IPS-11a (cell line): ENCODE data around the gene KDM6B.
A peak's percentile ranks its signal among the peaks of the same experiment; 100 is the strongest.

Experiments
- H3K4me3 ChIP-seq: one replicate; pipeline ENCODE4 v1.5.1; 2013; ENCODE audit warnings: low read depth, low read length, control low read depth

Gene KDM6B

GRCh38 chr17:7818746-7819645 lies 15.0 kb upstream of the KDM6B start:
- no peak overlapping the region for H3K4me3 ChIP-seq

- no peak overlapping the region for H3K4me3 ChIP-seq
Observed at GRCh38 chr17:7820231-7820630, 13.8 kb upstream of the KDM6B start.

GRCh38 chr17:7822126-7822525 lies 11.9 kb upstream of the KDM6B start:
- no peak overlapping the region for H3K4me3 ChIP-seq

GRCh38 chr17:7823581-7824001 lies 10.4 kb upstream of the KDM6B start:
- no peak overlapping the region for H3K4me3 ChIP-seq

DNA sequence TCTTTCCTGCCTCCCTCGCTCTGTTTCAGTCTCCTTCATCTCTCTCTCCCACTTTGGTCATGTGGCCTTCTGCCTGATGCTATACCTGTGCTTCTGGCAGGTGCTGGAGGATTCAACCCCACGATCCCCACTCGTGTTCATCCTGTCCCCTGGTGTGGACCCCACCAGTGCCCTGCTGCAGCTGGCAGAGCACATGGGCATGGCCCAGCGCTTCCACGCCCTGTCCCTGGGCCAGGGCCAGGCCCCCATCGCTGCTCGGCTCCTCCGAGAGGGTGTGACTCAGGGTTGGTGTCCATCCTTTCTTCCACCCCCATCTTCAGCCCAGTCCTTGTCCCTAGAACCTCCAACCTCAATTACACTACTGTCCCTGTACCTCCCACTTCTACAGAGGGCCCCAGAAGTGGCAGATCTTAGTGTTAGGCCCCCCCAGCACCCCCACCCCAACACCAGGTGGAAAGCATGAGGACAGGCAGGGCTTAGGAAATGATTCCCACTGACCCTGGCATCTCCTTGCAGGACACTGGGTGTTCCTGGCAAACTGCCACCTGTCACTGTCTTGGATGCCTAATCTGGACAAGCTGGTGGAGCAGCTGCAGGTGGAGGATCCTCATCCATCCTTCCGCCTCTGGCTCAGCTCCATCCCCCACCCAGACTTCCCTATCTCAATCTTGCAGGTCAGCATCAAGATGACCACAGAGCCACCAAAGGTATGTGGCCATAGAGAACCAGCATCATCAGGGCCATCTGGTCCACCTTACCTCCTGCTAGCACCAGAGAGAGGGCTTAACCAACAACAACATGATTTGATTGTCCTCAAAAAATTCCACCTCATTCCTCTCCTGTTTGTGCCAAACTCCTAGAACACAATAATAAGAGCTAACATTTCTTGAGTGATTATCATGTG lies 9.7 kb upstream of the KDM6B start:
- no peak overlapping the region for H3K4me3 ChIP-seq

- H3K4me3 ChIP-seq, result no peak overlapping the region
Observed at GRCh38 chr17:7825206-7825990, 8.6 kb upstream of the KDM6B start.

- H3K4me3 ChIP-seq, result no peak overlapping the region
Observed at GRCh38 chr17:7830616-7831015, 3.4 kb upstream of the KDM6B start.

DNA sequence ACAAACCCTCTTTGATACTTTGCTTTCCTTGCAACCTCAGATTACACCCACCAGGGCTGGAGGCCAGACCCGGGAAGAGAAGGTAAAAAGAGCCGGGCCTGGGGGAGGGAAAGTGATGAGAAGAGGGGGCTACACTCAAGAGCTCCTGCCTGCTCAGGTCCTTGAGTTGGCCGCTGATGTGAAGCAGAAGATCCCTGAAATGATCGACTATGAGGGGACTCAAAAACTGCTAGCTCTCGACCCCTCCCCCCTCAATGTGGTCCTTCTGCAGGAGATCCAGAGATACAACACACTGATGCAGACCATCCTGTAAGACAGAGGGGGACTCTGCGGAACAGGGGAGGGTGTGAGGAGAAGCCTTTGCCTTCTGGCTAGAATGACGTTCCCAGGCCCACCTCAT lies 2.8 kb upstream of the KDM6B start:
- no peak overlapping the region for H3K4me3 ChIP-seq

DNA sequence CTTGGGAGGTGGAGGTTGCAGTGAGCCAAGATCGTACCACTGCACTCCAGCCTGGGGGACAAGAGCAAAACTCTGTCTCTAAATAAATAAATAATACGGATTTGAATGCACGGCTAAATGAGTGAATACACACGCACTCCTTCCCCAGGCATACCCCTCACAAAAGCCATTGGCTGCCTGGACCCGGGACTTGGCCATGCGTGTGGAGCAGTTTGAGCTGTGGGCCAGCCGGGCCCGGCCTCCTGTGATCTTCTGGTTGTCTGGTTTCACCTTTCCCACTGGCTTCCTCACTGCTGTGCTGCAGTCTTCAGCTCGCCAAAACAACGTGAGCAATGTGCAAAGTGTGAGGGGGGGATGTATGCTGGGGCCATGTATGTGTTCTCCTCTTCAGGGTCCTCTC lies 1.6 kb upstream of the KDM6B start:
- H3K4me3 ChIP-seq, result no peak overlapping the region

GRCh38 chr17:7833011-7833794 lies 814 bp upstream of the KDM6B start:
- peak overlapping the region; percentile 70 for H3K4me3 ChIP-seq

- H3K4me3 ChIP-seq, result peak overlapping the region; percentile 52
Observed at GRCh38 chr17:7834542-7834956, 532 bp downstream of the KDM6B start.

DNA sequence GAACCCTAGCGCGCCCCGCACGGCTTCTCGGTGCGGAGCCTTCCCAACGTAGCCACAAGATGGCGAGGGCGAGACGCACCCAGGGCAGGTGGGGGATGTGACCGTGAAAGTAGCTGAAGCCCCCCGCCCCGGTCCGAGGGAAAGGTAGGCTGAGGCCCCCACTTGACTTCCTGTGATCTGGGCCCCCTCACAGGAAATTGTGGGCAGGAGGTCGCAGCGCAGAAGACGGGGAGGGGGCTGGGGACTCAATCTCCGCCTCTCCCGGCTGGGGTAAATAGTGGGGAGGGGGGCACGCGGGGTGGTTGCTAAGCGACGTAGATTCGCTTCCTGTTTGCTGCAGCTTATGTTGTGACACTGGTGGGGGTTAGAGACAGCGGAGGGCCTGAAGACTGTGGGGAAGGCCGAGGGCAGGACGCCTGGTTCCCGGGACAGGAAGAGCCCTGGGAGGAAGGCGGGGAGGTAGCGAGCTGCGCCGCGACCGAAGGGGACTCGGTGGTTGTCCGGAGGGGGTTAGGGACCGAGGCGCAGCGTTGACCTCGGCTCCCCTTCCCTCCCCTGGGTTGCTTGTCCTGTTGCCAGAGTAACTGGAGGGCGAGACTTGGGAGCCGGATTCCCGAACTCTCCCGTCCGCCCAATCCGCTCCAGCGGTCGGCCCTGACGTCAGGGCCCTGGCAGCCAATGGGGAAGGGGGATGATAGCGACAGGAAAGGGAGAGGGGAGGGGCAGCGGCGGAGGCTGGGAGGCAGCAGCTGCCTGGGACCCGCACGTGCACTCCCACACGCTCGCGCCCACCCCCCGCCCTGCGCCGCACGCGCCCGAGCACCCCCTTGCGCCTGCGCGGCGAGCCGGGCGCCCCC lies 1.2 kb downstream of the KDM6B start:
- H3K4me3 ChIP-seq, result peak overlapping the region; percentile 65

DNA sequence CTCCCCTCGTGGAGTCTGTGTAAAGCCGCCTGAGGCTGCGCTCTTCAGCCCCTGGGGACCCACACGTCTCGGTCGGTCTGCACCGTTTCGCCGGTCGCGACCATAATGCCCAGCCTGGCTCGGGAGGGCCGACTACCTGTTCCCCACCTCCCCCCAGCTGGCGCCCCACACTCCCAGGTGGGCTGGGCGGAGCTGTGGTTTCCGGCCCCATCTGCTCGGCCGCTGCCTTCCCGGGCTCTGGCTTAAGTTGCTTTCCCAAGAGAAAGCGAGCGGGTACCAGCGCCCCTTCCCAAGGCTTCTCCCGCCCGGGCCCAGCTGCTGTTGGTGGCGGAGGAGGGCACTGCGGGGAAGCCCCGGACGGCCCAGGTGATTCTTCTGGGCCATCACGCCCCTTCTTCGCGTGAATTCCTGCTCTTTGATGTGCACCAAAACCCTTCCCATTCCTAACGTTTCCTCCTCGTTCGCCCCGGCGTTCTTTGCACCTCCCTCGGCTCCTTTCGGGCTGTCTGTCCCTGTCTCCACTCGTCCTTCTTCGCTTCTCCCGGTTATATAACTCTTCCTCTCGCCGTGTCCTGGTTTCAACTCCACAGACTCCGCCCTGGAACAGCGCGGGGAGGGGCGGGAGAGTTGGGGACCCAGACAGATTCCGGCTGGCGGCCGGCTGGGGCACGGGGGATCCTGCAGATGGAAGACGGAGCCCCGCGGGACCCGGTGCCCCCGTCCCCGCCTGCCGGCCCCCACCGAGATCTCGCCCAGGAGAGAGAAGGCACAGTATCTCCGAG lies 2.0 kb downstream of the KDM6B start:
- H3K4me3 ChIP-seq, result peak overlapping the region; percentile 65

DNA sequence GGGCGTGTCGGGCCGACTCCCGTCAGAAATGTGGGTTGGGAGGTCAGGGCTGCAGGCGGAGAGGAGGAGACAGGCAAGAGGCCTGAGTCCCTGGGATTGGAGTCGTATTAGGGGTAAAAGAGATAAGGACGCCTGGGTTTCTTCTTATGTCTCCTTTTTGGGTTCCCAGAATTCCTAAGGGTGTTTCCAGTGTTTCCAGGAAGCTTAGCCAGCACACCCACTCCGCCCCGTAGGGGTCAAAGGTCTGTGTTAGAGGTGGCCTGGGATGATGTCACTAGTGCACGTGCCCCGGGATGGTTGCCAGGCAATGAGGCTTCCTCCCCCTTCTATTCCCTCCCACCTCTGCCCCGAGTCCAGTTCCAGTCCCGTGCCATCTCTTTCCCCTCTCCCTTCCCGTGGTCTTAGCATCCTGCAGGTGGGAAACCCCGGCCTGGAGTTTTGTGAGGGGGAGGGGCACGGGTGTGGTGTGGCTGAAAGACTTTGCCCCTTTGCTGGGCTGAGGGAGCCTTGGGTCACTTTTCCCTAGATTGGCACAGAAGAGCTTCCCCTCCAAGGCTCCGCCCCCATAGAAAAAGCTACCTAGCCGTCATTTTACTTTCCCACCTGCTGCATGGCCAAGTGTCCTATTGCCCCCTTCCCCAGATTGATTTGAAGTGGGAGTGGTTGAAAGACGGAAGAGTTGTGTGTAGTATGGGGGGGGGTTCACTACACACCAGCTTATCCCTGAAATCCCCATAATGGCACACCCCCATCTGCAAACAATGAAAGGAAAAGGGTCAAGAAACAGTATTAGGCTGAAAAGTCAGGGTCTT lies 2.8 kb downstream of the KDM6B start:
- peak overlapping the region; percentile 65 for H3K4me3 ChIP-seq

GRCh38 chr17:7837408-7838088 lies 3.5 kb downstream of the KDM6B start:
- no peak overlapping the region for H3K4me3 ChIP-seq

- no peak overlapping the region for H3K4me3 ChIP-seq
Observed at GRCh38 chr17:7838090-7839075, 4.4 kb downstream of the KDM6B start.
